Erythroblast (primary cell): ENCODE measurements around the gene FILIP1L.

Experiments
- GATA1 ChIP-seq: IDR thresholded peaks from 2 replicates; pipeline ENCODE4 v1.6.1; 2011; ENCODE audit warnings: low read depth, mild to moderate bottlenecking, control low read depth, low read length, moderate library complexity
- POLR2A ChIP-seq: IDR thresholded peaks from 2 replicates; pipeline ENCODE4 v1.6.1; 2011; ENCODE audit warnings: mild to moderate bottlenecking, low read length

GRCh38 chr3:99962703-99963102, 151.6 kb downstream of the FILIP1L start:
- TF ChIP-seq POLR2A, result no peak
- no peak for TF ChIP-seq GATA1
